ENCODE data around the gene PDE4D. TPM values are rescaled to one million over a fixed set of nuclear protein-coding genes. Genes with fewer than 3 reads are reported as not detected.

PDE4D gene
- total and polyA plus RNA-seq, 8 donors, result 1.5 to 7.1 (median 3.1) TPM

GRCh38 chr5:59143926-59144333, 749.6 kb downstream of the PDE4D start:
- DNase-seq (no peak), ATAC-seq (no peak), FAIRE-seq (no peak)
- no peaks in the 10 kb centered on the region for H3K9me3 ChIP-seq
- 65 to 73% methylated on average over 3 of the region's 3 CpGs for whole genome bisulfite sequencing, 2 donors
- H3K27me3 ChIP-seq, result no peaks in the 10 kb centered on the region
- no peaks in the 10 kb centered on the region for H3K36me3 ChIP-seq
- no peak for TF ChIP-seq CTCF (IDR thresholded peaks at IDR 0.05)
- H3K27ac ChIP-seq, result no peak overlapping the region
- no peak overlapping the region for H3K4me3 ChIP-seq
- no peaks in the 10 kb centered on the region for H3K4me1 ChIP-seq
- intact Hi-C loops (cut with DNase I), result no loop called here

DNA sequence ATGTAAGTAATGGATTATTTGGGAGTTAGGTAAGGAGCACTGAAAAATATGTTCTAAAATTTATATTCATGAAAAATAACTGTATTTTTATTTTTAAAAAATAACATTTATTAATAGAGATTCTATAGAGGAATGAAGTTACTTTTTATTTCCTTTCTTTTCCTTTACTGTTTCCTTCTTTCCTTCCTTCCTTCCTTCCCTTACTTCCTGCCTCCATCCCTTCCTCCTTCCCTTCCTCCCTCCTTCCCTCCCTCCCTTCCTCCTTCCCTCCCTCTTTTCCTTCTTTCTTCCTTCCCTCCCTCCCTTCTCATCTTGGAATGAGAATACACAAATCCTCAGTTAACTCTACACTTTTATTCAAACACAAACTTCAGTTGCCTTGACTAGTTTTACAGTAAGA, 750.6 kb downstream of the PDE4D start:
- Histone ChIP-seq H3K36me3 (no peaks in the 10 kb centered on the region), H3K4me1 (no peaks in the 10 kb centered on the region), H3K4me3 (no peak overlapping the region), H3K27ac (no peak overlapping the region), H3K27me3 (no peaks in the 10 kb centered on the region), H3K9me3 (no peaks in the 10 kb centered on the region)
- no peak for DNase-seq
- intact Hi-C loops (cut with DNase I), result no loop called here
- TF ChIP-seq CTCF (IDR thresholded peaks at IDR 0.05), result no peak
- no peak for FAIRE-seq
- no peak for ATAC-seq

- no peak for TF ChIP-seq CTCF (IDR thresholded peaks at IDR 0.05)
These were observed 751.4 kb downstream of the PDE4D start for GRCh38 chr5:59142138-59142537.

DNA sequence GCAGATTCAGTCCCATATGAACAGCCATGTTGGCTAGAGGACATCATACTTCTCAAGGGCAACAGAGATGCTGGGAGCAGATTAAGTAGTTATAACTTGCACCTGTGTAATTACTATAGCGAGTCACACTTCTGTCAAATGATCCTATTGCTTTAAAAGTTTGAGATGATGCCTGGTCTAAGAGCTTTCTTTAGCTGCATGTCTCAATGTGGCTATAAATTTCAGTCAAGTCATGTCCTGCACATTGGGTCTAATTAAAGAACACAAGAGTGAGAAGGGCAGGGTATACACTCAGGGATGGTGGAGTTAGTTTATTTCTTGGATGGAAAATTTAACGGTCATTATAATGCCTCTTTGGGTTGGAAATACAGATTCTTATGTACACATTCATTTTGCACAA, 753.4 kb downstream of the PDE4D start:
- H3K27me3 ChIP-seq, result no peaks in the 10 kb centered on the region
- DNase-seq (no peak), ATAC-seq (no peak), FAIRE-seq (no peak)
- H3K36me3 ChIP-seq, result no peaks in the 10 kb centered on the region
- H3K27ac ChIP-seq, result no peak overlapping the region
- TF ChIP-seq CTCF (IDR thresholded peaks at IDR 0.05), result no peak
- intact Hi-C loops (cut with DNase I), result no loop called here
- H3K4me1 ChIP-seq, result no peaks in the 10 kb centered on the region
- WGBS, 2 donors, result 93 to 95% methylated on average over 2 of the region's 2 CpGs
- no peak overlapping the region for H3K4me3 ChIP-seq
- H3K9me3 ChIP-seq, result no peaks in the 10 kb centered on the region

More at GRCh38 chr5:59142138-59142537, 751.4 kb downstream of the PDE4D start:
- no peaks in the 10 kb centered on the region for H3K27me3 ChIP-seq
- FAIRE-seq (no peak), ATAC-seq (no peak), DNase-seq (no peak)
- no peaks in the 10 kb centered on the region for H3K9me3 ChIP-seq
- H3K36me3 ChIP-seq, result no peaks in the 10 kb centered on the region
- H3K27ac ChIP-seq, result no peak overlapping the region
- no peak overlapping the region for H3K4me3 ChIP-seq
- no peaks in the 10 kb centered on the region for H3K4me1 ChIP-seq
- intact Hi-C loops (cut with DNase I), result no loop called here
- 94 to 96% methylated on average over 2 of the region's 2 CpGs for WGBS, 2 donors

DNA sequence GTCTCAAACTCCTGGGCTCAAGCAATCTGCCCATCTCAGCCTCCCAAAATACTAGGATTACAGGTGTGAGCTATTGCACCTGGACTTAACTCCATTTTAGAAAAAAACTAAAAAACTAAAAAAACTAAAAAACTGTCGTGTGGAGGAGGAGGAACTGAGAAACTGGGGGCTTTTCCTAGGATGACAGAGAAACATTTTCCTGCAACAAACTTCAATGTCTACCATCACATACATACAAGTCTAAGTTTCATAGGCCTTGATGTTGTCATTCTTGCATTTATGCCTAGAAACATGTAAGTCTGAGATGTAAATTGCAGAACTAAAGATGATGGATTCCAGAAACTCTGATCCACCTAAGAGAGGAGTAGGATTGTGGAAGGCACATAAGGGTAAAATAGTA, 753.8 kb downstream of the PDE4D start:
- Histone ChIP-seq H3K4me1 (no peaks in the 10 kb centered on the region), H3K27me3 (no peaks in the 10 kb centered on the region), H3K4me3 (no peak overlapping the region), H3K27ac (no peak overlapping the region), H3K9me3 (no peaks in the 10 kb centered on the region), H3K36me3 (no peaks in the 10 kb centered on the region)
- ATAC-seq (no peak), FAIRE-seq (no peak), DNase-seq (no peak)
- WGBS, 2 donors, result 87 to 91% methylated on average over 1 of the region's 1 CpG
- no peak for TF ChIP-seq CTCF (IDR thresholded peaks at IDR 0.05)
- intact Hi-C loops (cut with DNase I), result no loop called here

All from pancreas (tissue), 10 donors.